ENCODE results near the gene COIL. TPM values are rescaled to one million over a fixed set of nuclear protein-coding genes. Genes with fewer than 3 reads are reported as not detected.

The COIL gene
- total and polyA plus RNA-seq, 2 of the 13 experiments (the other 11 are each of a cell fraction or from before 2014, with no cell fraction given): 8.1 to 29.4 TPM

- TF ChIP-seq E2F1 (CRISPR knock-in tag; IDR thresholded peaks at IDR 0.05) (no peak), ONECUT2 (CRISPR knock-in tag; IDR thresholded peaks at IDR 0.05) (no peak), EED (CRISPR knock-in tag; IDR thresholded peaks at IDR 0.05) (peak; percentile 98; the same call in 1 of the 2 replicates), ZFP36L1 (CRISPR knock-in tag; IDR thresholded peaks at IDR 0.05) (0 out of 2 replicates have a peak, but pooled peaks have one; percentile 9), JDP2 (CRISPR knock-in tag; IDR thresholded peaks at IDR 0.05; ENCODE audit: borderline replicate concordance) (no peak; the same call in 1 of the 2 replicates), ZNF383 (CRISPR knock-in tag; IDR thresholded peaks at IDR 0.05; ENCODE audit: borderline replicate concordance) (no peak), ISX (CRISPR knock-in tag; conservative IDR thresholded peaks at IDR 0.05) (0 out of 2 replicates have a peak, but pooled peaks have one; percentile 5), ZNF616 (CRISPR knock-in tag; IDR thresholded peaks at IDR 0.05; ENCODE audit: low read depth) (no peak), HOXA9 (CRISPR knock-in tag; IDR thresholded peaks at IDR 0.05; ENCODE audit: borderline replicate concordance) (0 out of 2 replicates have a peak, but pooled peaks have one; percentile 48), ZNF549 (CRISPR knock-in tag; IDR thresholded peaks at IDR 0.05) (peak; percentile 38; the same call in 1 of the 2 replicates), ZNF275 (CRISPR knock-in tag; IDR thresholded peaks at IDR 0.05; ENCODE audit: borderline replicate concordance) (0 out of 2 replicates have a peak, but pooled peaks have one; percentile 3), KLF16 (CRISPR knock-in tag; IDR thresholded peaks at IDR 0.05) (peak in 1 of 2 experiments; percentile 52; a peak in 1 of 4 replicates), ZFP36L2 (CRISPR knock-in tag; IDR thresholded peaks at IDR 0.05) (no peak), TRAFD1 (CRISPR knock-in tag; IDR thresholded peaks at IDR 0.05; ENCODE audit: borderline replicate concordance) (no peak), MIER2 (CRISPR knock-in tag; IDR thresholded peaks at IDR 0.05) (no peak), SIX1 (CRISPR knock-in tag; IDR thresholded peaks at IDR 0.05; ENCODE audit: borderline replicate concordance) (no peak), TBX3 (IDR thresholded peaks at IDR 0.05; ENCODE audit: borderline replicate concordance) (no peak), NR2C2 (CRISPR knock-in tag; IDR thresholded peaks at IDR 0.05; ENCODE audit: borderline replicate concordance) (no peak; the same call in 1 of the 2 replicates), SATB2 (CRISPR knock-in tag; IDR thresholded peaks at IDR 0.05) (0 out of 2 replicates have a peak, but pooled peaks have one; percentile 21), SAFB2 (CRISPR knock-in tag; IDR thresholded peaks at IDR 0.05; ENCODE audit: borderline replicate concordance, low read depth) (no peak)
- TF ChIP-seq, protein P1, sequence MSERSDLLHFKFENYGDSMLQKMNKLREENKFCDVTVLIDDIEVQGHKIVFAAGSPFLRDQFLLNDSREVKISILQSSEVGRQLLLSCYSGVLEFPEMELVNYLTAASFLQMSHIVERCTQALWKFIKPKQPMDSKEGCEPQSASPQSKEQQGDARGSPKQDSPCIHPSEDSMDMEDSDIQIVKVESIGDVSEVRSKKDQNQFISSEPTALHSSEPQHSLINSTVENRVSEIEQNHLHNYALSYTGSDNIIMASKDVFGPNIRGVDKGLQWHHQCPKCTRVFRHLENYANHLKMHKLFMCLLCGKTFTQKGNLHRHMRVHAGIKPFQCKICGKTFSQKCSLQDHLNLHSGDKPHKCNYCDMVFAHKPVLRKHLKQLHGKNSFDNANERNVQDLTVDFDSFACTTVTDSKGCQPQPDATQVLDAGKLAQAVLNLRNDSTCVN (CRISPR knock-in tag; IDR thresholded peaks at IDR 0.05; ENCODE audit: borderline replicate concordance): no peak
- TF ChIP-seq, protein P2, sequence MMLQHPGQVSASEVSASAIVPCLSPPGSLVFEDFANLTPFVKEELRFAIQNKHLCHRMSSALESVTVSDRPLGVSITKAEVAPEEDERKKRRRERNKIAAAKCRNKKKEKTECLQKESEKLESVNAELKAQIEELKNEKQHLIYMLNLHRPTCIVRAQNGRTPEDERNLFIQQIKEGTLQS (CRISPR knock-in tag; IDR thresholded peaks at IDR 0.05): no peak; the same call in 1 of the 2 replicates
- TF ChIP-seq, protein P3, sequence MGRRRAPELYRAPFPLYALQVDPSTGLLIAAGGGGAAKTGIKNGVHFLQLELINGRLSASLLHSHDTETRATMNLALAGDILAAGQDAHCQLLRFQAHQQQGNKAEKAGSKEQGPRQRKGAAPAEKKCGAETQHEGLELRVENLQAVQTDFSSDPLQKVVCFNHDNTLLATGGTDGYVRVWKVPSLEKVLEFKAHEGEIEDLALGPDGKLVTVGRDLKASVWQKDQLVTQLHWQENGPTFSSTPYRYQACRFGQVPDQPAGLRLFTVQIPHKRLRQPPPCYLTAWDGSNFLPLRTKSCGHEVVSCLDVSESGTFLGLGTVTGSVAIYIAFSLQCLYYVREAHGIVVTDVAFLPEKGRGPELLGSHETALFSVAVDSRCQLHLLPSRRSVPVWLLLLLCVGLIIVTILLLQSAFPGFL (CRISPR knock-in tag; IDR thresholded peaks at IDR 0.05): peak; percentile 92; the same call in 1 of the 2 replicates
These were observed 47.4 kb downstream of the COIL start (continued) for GRCh38 chr17:56913353-56913866.
